MM.1S (cell line): Measurements from ENCODE around the gene BBS5.

Experiments
- DNase-seq: peaks from one replicate; pipeline ENCODE4 v3.0.0-alpha.2; 2015
- H2AFZ ChIP-seq: fragments of 300-600 bp; sonication (generic); 2 replicates; pipeline ENCODE4 v1.6.0; 2016; ENCODE audit warnings: antibody characterized with exemption, low read length
- H3F3A ChIP-seq: fragments of 300-600 bp; sonication (generic); 2 replicates; pipeline ENCODE4 v1.6.1; 2016; ENCODE audit warnings: mild to moderate bottlenecking, antibody characterized with exemption, low read length, moderate library complexity, mixed read lengths; ENCODE audit not compliant: insufficient read depth
- H3K27ac ChIP-seq: fragments of 300-600 bp; sonication (generic); 2 replicates; pipeline ENCODE4 v1.5.1; 2016; ENCODE audit warnings: mild to moderate bottlenecking, low read length
- H3K27me3 ChIP-seq: fragments of 300-600 bp; sonication (generic); replicated peaks from 2 replicates; pipeline ENCODE4 v1.6.0; 2016; ENCODE audit warnings: low read length; ENCODE audit not compliant: insufficient read depth
- H3K36me3 ChIP-seq: fragments of 300-600 bp; sonication (generic); replicated peaks from 2 replicates; pipeline ENCODE4 v1.6.1; 2016; ENCODE audit warnings: mild to moderate bottlenecking, low read length, mixed read lengths; ENCODE audit not compliant: insufficient read depth
- H3K4me1 ChIP-seq: fragments of 300-600 bp; sonication (generic); 2 replicates; pipeline ENCODE4 v1.6.1; 2016; ENCODE audit warnings: low read length, mixed read lengths
- H3K4me2 ChIP-seq: fragments of 300-600 bp; sonication (generic); 2 replicates; pipeline ENCODE4 v1.6.0; 2016; ENCODE audit warnings: low read depth, low read length
- H3K4me3 ChIP-seq: fragments of 300-600 bp; sonication (generic); 2 replicates; pipeline ENCODE4 v1.5.1; 2016; ENCODE audit warnings: low read length, mixed read lengths
- H3K79me2 ChIP-seq: fragments of 300-600 bp; sonication (generic); 2 replicates; pipeline ENCODE4 v1.6.1; 2016; ENCODE audit warnings: mixed run types, low read length, mixed read lengths
- H3K9ac ChIP-seq: fragments of 300-600 bp; sonication (generic); 2 replicates; pipeline ENCODE4 v1.6.1; 2016; ENCODE audit warnings: low read length, mixed read lengths
- H3K9me2 ChIP-seq: fragments of 300-600 bp; sonication (generic); replicated peaks from 2 replicates; pipeline ENCODE4 v1.6.1; 2016; ENCODE audit warnings: mild to moderate bottlenecking, low read length, mixed read lengths; ENCODE audit not compliant: insufficient read depth
- H3K9me3 ChIP-seq: fragments of 300-600 bp; sonication (generic); replicated peaks from 2 replicates; pipeline ENCODE4 v1.6.1; 2016; ENCODE audit warnings: mild to moderate bottlenecking, low read length, mixed read lengths; ENCODE audit not compliant: insufficient read depth
- H4K20me1 ChIP-seq: fragments of 300-600 bp; sonication (generic); 2 replicates; pipeline ENCODE4 v1.6.1; 2016; ENCODE audit warnings: mild to moderate bottlenecking, low read length, moderate library complexity, mixed read lengths; ENCODE audit not compliant: insufficient read depth
- EZH2 ChIP-seq: fragments of 300-600 bp; sonication (generic); optimal IDR thresholded peaks from 2 replicates; pipeline ENCODE3; 2017; ENCODE audit warnings: low read depth, mild to moderate bottlenecking, antibody characterized with exemption, low read length, mixed read lengths
- EZH2phosphoT487 ChIP-seq: fragments of 300-600 bp; sonication (generic); IDR thresholded peaks from 2 replicates; pipeline ENCODE4 v1.6.1; 2018; ENCODE audit warnings: antibody characterized with exemption, low read length
- TF ChIP-seq, protein P1 (sequence below): fragments of 300-600 bp; sonication (generic); IDR thresholded peaks from 2 replicates; pipeline ENCODE4 v1.5.1; 2016; ENCODE audit warnings: antibody characterized with exemption, low read length, mixed read lengths

BBS5 gene

DNA sequence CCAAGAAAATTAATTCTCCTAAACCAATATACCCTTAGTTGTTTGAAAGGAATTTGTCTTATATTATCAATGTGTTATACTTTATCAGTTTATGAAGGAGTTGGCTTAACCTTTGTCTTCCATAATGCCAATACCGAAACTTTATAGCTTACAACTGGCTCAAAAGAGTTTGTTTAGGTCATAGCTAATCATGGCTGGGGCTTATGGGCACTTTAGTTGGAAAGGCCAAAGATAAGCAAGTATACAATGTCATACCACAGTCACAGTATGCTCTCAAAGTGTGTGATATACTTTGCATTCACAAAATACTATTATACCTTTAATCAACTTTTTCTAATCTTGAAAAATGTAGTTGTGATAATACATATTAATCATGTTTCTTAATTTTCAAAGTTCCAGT lies 32.5 kb downstream of the BBS5 start:
- Histone ChIP-seq H2AFZ (no peak overlapping the region), H3K9me2 (no peaks in the 10 kb centered on the region), H3F3A (no peaks in the 10 kb centered on the region), H4K20me1 (no peaks in the 10 kb centered on the region), H3K27ac (no peak overlapping the region), H3K4me2 (no peak overlapping the region), H3K27me3 (no peaks in the 10 kb centered on the region), H3K9me3 (no peaks in the 10 kb centered on the region), H3K9ac (no peak overlapping the region), H3K36me3 (no peaks in the 10 kb centered on the region), H3K79me2 (no peaks in the 10 kb centered on the region), H3K4me3 (no peak overlapping the region), H3K4me1 (no peaks in the 10 kb centered on the region)
- DNase-seq = no peak
- TF ChIP-seq EZH2 = no peak
- TF ChIP-seq, protein P1, sequence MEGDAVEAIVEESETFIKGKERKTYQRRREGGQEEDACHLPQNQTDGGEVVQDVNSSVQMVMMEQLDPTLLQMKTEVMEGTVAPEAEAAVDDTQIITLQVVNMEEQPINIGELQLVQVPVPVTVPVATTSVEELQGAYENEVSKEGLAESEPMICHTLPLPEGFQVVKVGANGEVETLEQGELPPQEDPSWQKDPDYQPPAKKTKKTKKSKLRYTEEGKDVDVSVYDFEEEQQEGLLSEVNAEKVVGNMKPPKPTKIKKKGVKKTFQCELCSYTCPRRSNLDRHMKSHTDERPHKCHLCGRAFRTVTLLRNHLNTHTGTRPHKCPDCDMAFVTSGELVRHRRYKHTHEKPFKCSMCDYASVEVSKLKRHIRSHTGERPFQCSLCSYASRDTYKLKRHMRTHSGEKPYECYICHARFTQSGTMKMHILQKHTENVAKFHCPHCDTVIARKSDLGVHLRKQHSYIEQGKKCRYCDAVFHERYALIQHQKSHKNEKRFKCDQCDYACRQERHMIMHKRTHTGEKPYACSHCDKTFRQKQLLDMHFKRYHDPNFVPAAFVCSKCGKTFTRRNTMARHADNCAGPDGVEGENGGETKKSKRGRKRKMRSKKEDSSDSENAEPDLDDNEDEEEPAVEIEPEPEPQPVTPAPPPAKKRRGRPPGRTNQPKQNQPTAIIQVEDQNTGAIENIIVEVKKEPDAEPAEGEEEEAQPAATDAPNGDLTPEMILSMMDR = no peak
- TF ChIP-seq EZH2phosphoT487 = no peak

DNA sequence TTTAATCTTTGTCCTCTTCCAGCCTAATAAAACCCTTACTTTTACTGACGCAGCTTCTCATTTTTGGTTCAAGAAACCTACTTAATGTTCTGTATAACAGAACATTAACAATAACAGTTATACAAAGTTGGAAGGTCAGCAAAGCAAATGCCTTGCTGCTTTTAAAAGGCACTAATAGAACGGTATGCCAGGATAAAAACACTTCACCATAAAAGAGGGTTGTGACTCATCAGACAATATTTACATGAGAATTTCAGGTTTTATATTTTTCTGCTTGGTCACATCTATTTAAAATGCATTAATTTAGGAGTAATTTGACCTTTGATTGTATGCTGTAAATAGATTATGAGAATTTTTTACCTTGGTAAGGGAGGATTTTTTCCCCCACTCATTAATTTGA lies 33.2 kb downstream of the BBS5 start:
- Histone ChIP-seq H3K27ac (no peak overlapping the region), H3K36me3 (no peaks in the 10 kb centered on the region), H3K4me3 (no peak overlapping the region), H3K4me1 (no peaks in the 10 kb centered on the region), H3F3A (no peaks in the 10 kb centered on the region), H3K9ac (no peak overlapping the region), H3K4me2 (no peak overlapping the region), H3K27me3 (no peaks in the 10 kb centered on the region), H3K9me3 (no peaks in the 10 kb centered on the region), H3K9me2 (no peaks in the 10 kb centered on the region), H3K79me2 (no peaks in the 10 kb centered on the region), H2AFZ (no peak overlapping the region), H4K20me1 (no peaks in the 10 kb centered on the region)
- TF ChIP-seq, protein P1 = no peak
- TF ChIP-seq EZH2 (no peak), EZH2phosphoT487 (no peak)
- DNase-seq = no peak

DNA sequence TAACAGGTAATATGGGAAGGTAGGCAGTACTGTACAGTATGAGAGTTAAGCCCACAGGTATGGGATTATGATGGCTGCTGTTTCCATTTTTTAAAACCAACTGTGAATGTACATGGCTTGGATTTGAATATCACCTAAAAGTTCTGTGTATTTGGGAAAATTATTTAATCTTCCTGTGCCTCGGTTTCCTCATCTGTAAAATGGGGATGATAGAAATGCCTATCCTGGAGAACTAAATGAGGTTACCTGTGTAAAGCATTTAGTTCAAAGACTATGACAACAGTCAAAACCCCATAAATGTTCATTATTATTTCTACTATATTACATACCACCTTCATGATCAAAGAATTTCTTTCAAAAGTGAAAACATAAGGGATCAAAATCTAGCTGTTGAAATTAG lies 33.8 kb downstream of the BBS5 start:
- Histone ChIP-seq H3K79me2 (no peaks in the 10 kb centered on the region), H3K9me3 (no peaks in the 10 kb centered on the region), H3K9ac (no peak overlapping the region), H3F3A (no peaks in the 10 kb centered on the region), H3K4me2 (no peak overlapping the region), H3K9me2 (no peaks in the 10 kb centered on the region), H3K4me1 (no peaks in the 10 kb centered on the region), H3K36me3 (no peaks in the 10 kb centered on the region), H3K4me3 (no peak overlapping the region), H4K20me1 (no peaks in the 10 kb centered on the region), H3K27ac (no peak overlapping the region), H3K27me3 (no peaks in the 10 kb centered on the region), H2AFZ (no peak overlapping the region)
- TF ChIP-seq EZH2phosphoT487 = no peak
- TF ChIP-seq, protein P1 = no peak
- TF ChIP-seq EZH2 = no peak
- no peak for DNase-seq
